ENCODE measurements around the gene EYA2.

EYA2 gene

DNA sequence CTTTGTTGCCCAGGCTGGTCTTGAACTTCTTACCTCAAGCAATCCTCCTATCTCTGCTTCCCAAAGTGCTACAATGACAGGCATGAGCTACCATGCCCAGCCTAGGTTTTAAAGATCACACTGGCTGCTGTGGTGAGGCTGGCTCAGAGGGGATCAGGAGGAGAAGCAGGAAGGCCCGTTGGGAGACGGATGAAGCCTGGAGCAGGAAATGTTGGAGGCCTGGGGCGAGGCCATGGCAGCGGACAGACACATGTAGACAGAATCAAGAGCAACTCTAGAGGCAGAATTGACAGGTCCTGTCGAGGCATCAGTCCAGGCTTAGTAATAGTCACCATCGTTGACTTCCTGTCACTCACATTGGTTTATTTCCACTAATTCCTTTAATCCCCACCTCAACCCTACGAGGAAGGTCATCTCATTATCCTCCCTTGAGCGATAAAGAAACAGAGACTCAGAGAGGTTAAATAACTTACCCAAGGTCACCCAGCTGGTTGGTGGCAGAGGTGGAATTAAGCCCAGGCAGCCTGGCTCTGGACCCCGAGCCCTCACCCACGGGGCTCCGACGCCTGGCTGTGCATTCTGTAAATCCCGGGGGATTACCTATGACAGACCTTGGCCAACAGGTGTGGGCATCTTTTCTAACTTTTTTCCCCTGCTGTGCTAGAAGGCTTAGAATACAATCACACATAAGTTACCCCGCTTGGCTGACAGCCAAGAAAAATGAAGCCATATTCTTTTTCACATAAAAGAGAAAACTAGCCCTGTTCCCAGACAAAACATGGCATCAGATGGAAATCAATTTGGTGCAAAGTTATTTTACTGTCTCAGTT is 113.4 kb downstream of the EYA2 start:
- no peaks in the 10 kb centered on the region for H3K27me3 ChIP-seq (ENCODE audit: insufficient read depth, low read depth)
- no peak overlapping the region for H2AFZ ChIP-seq (ENCODE audit: low read depth)
- H3K79me2 ChIP-seq (ENCODE audit: insufficient read depth, low read depth), result no peaks in the 10 kb centered on the region
- no peak overlapping the region for H3K4me3 ChIP-seq (IDR thresholded peaks at IDR 0.05; ENCODE audit: insufficient read depth, low read depth, low read length)
- no peaks in the 10 kb centered on the region; the same call in 1 of the 2 replicates for H4K20me1 ChIP-seq (ENCODE audit: insufficient read depth)
- TF ChIP-seq, protein P1, sequence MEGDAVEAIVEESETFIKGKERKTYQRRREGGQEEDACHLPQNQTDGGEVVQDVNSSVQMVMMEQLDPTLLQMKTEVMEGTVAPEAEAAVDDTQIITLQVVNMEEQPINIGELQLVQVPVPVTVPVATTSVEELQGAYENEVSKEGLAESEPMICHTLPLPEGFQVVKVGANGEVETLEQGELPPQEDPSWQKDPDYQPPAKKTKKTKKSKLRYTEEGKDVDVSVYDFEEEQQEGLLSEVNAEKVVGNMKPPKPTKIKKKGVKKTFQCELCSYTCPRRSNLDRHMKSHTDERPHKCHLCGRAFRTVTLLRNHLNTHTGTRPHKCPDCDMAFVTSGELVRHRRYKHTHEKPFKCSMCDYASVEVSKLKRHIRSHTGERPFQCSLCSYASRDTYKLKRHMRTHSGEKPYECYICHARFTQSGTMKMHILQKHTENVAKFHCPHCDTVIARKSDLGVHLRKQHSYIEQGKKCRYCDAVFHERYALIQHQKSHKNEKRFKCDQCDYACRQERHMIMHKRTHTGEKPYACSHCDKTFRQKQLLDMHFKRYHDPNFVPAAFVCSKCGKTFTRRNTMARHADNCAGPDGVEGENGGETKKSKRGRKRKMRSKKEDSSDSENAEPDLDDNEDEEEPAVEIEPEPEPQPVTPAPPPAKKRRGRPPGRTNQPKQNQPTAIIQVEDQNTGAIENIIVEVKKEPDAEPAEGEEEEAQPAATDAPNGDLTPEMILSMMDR (conservative IDR thresholded peaks at IDR 0.05; ENCODE audit: low read depth, low read length), result no peak
- H3K36me3 ChIP-seq (ENCODE audit: insufficient read depth), result peaks cover 5% of the 10 kb centered on the region; the same call in 1 of the 2 replicates
- H3K4me2 ChIP-seq, result no peak overlapping the region
- no peak overlapping the region for H3K9ac ChIP-seq
- H3K27ac ChIP-seq, result no peak overlapping the region
- H3K4me1 ChIP-seq (ENCODE audit: low read depth, poor library complexity, severe bottlenecking), result no peaks in the 10 kb centered on the region

DNA sequence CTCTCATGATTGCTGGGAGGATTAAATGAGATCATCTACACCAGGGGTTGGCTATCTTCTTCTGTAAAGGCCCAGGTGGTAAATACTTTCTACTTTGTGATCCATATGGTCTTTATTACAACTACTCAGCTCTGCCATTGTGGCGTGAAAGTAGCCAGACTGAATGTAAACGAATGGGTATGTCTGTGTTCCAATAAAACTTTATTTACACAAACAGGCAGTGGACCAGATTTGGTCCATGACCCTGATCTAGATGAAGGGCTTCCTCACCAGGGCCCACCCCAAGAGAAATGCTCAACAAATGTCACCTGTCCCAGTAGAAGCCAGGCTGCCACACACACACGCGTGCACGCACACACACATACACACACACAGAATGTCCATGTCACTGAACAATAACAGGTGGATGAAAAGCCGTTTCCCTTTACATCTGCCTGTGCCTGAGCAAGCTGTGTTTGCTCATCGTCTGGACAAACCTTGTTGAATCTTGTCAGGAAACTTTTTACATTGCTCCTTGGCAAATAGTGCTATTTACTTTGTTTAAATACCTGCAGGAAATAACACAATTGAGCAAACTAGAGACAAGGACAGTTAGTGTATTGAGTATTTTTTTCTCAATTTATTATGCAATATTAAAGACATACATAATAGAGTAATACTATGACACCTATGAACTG is 114.3 kb downstream of the EYA2 start:
- Histone ChIP-seq H3K4me3 (IDR thresholded peaks at IDR 0.05; ENCODE audit: insufficient read depth, low read depth, low read length) (no peak overlapping the region), H3K27ac (no peak overlapping the region), H3K4me2 (no peak overlapping the region), H3K4me1 (ENCODE audit: low read depth, poor library complexity, severe bottlenecking) (no peaks in the 10 kb centered on the region), H3K27me3 (ENCODE audit: insufficient read depth, low read depth) (no peaks in the 10 kb centered on the region), H3K79me2 (ENCODE audit: insufficient read depth, low read depth) (no peaks in the 10 kb centered on the region), H3K9ac (no peak overlapping the region), H2AFZ (ENCODE audit: low read depth) (no peak overlapping the region), H4K20me1 (ENCODE audit: insufficient read depth) (no peaks in the 10 kb centered on the region; the same call in 1 of the 2 replicates), H3K36me3 (ENCODE audit: insufficient read depth) (peaks cover 5% of the 10 kb centered on the region; the same call in 1 of the 2 replicates)
- TF ChIP-seq, protein P1 (conservative IDR thresholded peaks at IDR 0.05; ENCODE audit: low read depth, low read length), result no peak

DNA sequence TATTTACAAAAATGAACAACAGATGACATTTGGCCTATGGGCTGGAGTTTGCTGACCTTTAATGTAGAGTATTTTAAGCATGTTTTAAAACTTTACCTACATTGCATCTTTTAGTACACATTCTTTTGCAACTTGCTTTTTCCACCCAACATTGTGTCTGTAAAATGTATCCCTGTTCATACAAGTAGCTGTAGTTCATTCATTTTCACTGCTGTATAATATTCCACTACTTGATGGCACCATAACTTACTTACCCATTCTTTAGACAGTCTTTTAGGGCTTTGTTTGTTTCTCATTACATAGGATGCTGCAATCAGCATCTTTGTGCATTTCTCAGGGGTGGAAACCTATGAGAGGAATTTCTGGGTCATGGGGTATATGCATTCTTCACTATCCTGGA is 115.1 kb downstream of the EYA2 start:
- H3K27ac ChIP-seq, result no peak overlapping the region

DNA sequence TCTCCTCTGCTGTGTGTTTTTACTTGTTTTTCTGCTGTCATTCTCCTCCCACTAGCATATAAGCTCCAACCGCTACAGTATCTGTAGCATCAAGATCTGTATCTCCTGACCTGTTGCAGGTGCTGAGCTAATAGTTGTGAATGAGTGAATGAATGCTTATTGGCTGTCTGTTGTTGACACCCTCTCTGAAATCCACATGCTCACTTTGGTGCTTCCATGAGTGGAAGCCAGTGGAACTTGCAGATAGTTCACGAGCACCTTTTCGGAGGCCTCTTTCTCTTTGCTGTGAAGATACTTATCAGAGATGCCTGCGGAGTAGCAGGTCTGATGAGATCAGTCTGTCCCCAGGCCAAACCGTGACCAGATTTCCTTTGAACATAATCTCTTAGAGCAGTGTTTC is 117.3 kb downstream of the EYA2 start:
- Histone ChIP-seq H3K27me3 (ENCODE audit: insufficient read depth, low read depth) (no peaks in the 10 kb centered on the region), H2AFZ (ENCODE audit: low read depth) (no peak overlapping the region), H3K36me3 (ENCODE audit: insufficient read depth) (peaks cover 3% of the 10 kb centered on the region; the same call in 1 of the 2 replicates), H3K9ac (no peak overlapping the region), H3K27ac (no peak overlapping the region), H3K4me3 (IDR thresholded peaks at IDR 0.05; ENCODE audit: insufficient read depth, low read depth, low read length) (no peak overlapping the region), H4K20me1 (ENCODE audit: insufficient read depth) (no peaks in the 10 kb centered on the region; the same call in 1 of the 2 replicates), H3K4me1 (ENCODE audit: low read depth, poor library complexity, severe bottlenecking) (no peaks in the 10 kb centered on the region), H3K4me2 (no peak overlapping the region), H3K79me2 (ENCODE audit: insufficient read depth, low read depth) (no peaks in the 10 kb centered on the region)
- TF ChIP-seq, protein P1 (conservative IDR thresholded peaks at IDR 0.05; ENCODE audit: low read depth, low read length), result no peak

More for the DNA sequence above, 115.1 kb downstream of the EYA2 start:
- H3K79me2 ChIP-seq (ENCODE audit: insufficient read depth, low read depth), result no peaks in the 10 kb centered on the region
- no peak overlapping the region for H3K4me2 ChIP-seq
- H3K4me1 ChIP-seq (ENCODE audit: low read depth, poor library complexity, severe bottlenecking), result no peaks in the 10 kb centered on the region
- no peaks in the 10 kb centered on the region for H3K27me3 ChIP-seq (ENCODE audit: insufficient read depth, low read depth)
- no peak overlapping the region for H3K9ac ChIP-seq
- H3K4me3 ChIP-seq (IDR thresholded peaks at IDR 0.05; ENCODE audit: insufficient read depth, low read depth, low read length), result no peak overlapping the region
- H3K36me3 ChIP-seq (ENCODE audit: insufficient read depth), result peaks cover 5% of the 10 kb centered on the region; the same call in 1 of the 2 replicates
- H2AFZ ChIP-seq (ENCODE audit: low read depth), result no peak overlapping the region
- TF ChIP-seq, protein P1 (conservative IDR thresholded peaks at IDR 0.05; ENCODE audit: low read depth, low read length), result no peak
- H4K20me1 ChIP-seq (ENCODE audit: insufficient read depth), result no peaks in the 10 kb centered on the region; the same call in 1 of the 2 replicates

Measured in KMS-11 (cell line).